Endodermal cell (in vitro differentiated cells): ENCODE data around the gene USH1G. TPM values are rescaled to one million over a fixed set of nuclear protein-coding genes. Genes with fewer than 3 reads are reported as not detected.

Experiments
- DNase-seq: peaks from one replicate; pipeline ENCODE4 v3.0.0-alpha.2; 2017
- H3K27ac ChIP-seq: 2 replicates; pipeline ENCODE4 v1.5.1; 2013; ENCODE audit warnings: mild to moderate bottlenecking, low read depth, low read length, moderate library complexity
- H3K27me3 ChIP-seq: 2 replicates; pipeline ENCODE4 v1.6.1; 2013; ENCODE audit warnings: mild to moderate bottlenecking, low read length, moderate library complexity; ENCODE audit not compliant: insufficient read depth, control insufficient read depth, poor library complexity, severe bottlenecking
- H3K36me3 ChIP-seq: 2 replicates; pipeline ENCODE4 v1.7.0; 2013; ENCODE audit warnings: mild to moderate bottlenecking, low read length, moderate library complexity; ENCODE audit not compliant: control insufficient read depth, insufficient read depth
- H3K4me1 ChIP-seq: one replicate; pipeline ENCODE4 v1.7.0; 2013; ENCODE audit warnings: low read length; ENCODE audit not compliant: control insufficient read depth, insufficient read depth
- H3K4me3 ChIP-seq: 2 replicates; pipeline ENCODE4 v1.5.1; 2013; ENCODE audit warnings: mild to moderate bottlenecking, low read length, moderate library complexity
- H3K9ac ChIP-seq: 2 replicates; pipeline ENCODE4 v1.6.1; 2013; ENCODE audit warnings: mild to moderate bottlenecking, low read length, moderate library complexity; ENCODE audit not compliant: poor library complexity, severe bottlenecking; ENCODE audit errors: extremely low read depth
- H3K9me3 ChIP-seq: 2 replicates; pipeline ENCODE4 v1.6.1; 2013; ENCODE audit warnings: mild to moderate bottlenecking, low read length, moderate library complexity; ENCODE audit not compliant: control insufficient read depth
- H3K27ac Mint-ChIP-seq: 2 replicates; pipeline ENCODE4 v1.8.0; 2020; ENCODE audit warnings: mixed read lengths
- H3K27me3 Mint-ChIP-seq: 2 replicates; pipeline ENCODE4 v1.8.0; 2021; ENCODE audit warnings: mild to moderate bottlenecking, mixed read lengths; ENCODE audit not compliant: insufficient read depth
- H3K36me3 Mint-ChIP-seq: 2 replicates; pipeline ENCODE4 v1.8.0; 2020; ENCODE audit warnings: low read depth, mixed read lengths
- H3K4me1 Mint-ChIP-seq: 2 replicates; pipeline ENCODE4 v1.8.0; 2020; ENCODE audit warnings: mixed read lengths
- H3K4me3 Mint-ChIP-seq: 2 replicates; pipeline ENCODE4 v1.8.0; 2020; ENCODE audit warnings: mild to moderate bottlenecking, moderate library complexity, mixed read lengths
- H3K9me3 Mint-ChIP-seq: 2 replicates; pipeline ENCODE4 v1.8.0; 2020; ENCODE audit warnings: mild to moderate bottlenecking, mixed read lengths
- WGBS, 2 experiments: methylation state at CpG; one replicate each; pipeline versions ENCODE4 v1.1.5 to v1.1.7; 2013; ENCODE audit warnings: missing lambda C conversion rate in 2 of 2, mixed read lengths in 1 of 2; ENCODE audit not compliant: insufficient coverage in 1 of 2, insufficient read length in 1 of 2; 5-methylcytosine and 5-hydroxymethylcytosine counted together
- total RNA-seq, 2 donors: library from RNA; stranded (reverse); fragmentation: NEBNext Ultra II Directional in 1 of 2; extraction: Animal tissue kit (Norgen Biotek cat#: 25700) in 1 of 2; gene quantifications; 2 replicates in 1 of 2; 3 replicates in 1 of 2; pipeline ENCODE4 v1.2.1, GENCODE V29; 2021
- TF ChIP-seq, protein P1 (sequence below): fragments of 200-600 bp; sonication (generic); conservative IDR thresholded peaks from 2 replicates; pipeline ENCODE4 v1.5.0; 2021; ENCODE audit warnings: antibody characterized with exemption, mild to moderate bottlenecking

Gene USH1G
- total RNA-seq, 2 donors from 2014 or later: 0.11 to 0.13 TPM

DNA sequence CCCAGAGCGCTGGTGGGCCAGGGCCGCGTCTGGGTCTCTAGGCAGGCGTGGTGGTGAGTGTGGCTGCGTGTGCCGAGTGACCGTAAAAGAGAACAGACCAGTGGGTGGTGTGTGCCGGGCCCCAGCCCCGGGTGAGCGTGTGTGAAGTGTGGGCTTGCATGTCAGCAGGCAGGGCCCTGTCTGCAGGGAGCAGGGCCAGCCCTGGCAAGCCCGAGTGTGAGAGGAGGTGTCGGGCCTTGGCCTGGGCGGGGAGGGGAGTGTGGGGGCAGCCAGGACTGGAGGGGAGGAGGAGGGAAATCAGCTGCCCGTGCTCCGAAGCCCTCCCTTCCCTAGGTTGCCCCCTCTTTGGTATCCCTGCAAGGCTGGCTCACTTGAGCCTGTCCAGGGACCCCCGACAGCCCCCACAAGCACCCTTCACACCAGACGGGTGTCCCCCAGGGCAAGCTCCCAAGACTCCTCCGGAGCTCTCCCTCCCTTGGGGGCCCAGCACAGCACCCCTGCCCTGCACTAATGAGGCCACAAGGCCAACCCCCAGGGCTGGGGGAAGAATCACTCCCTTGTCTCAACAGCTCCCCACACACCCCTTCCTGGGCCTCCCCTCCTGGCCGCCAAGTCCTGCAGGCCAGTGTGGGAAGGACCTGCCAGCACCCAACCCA, 1.9 kb downstream of the USH1G start:
- Mint-ChIP-seq H3K4me3 (no peak overlapping the region), H3K36me3 (no peaks in the 10 kb centered on the region), H3K27ac (no peak overlapping the region), H3K4me1 (peaks cover 2% of the 10 kb centered on the region), H3K9me3 (no peaks in the 10 kb centered on the region), H3K27me3 (peaks cover 64% of the 10 kb centered on the region)
- Histone ChIP-seq H3K4me3 (no peak overlapping the region), H3K27me3 (peaks cover 48% of the 10 kb centered on the region), H3K9ac (no peak overlapping the region), H3K4me1 (no peaks in the 10 kb centered on the region), H3K36me3 (no peaks in the 10 kb centered on the region), H3K9me3 (no peaks in the 10 kb centered on the region), H3K27ac (no peak overlapping the region)
- WGBS, 2 experiments: 86 to 100% methylated on average over 1 to 19 of the region's 19 CpGs
- peak; percentile 80 for DNase-seq
- TF ChIP-seq, protein P1, sequence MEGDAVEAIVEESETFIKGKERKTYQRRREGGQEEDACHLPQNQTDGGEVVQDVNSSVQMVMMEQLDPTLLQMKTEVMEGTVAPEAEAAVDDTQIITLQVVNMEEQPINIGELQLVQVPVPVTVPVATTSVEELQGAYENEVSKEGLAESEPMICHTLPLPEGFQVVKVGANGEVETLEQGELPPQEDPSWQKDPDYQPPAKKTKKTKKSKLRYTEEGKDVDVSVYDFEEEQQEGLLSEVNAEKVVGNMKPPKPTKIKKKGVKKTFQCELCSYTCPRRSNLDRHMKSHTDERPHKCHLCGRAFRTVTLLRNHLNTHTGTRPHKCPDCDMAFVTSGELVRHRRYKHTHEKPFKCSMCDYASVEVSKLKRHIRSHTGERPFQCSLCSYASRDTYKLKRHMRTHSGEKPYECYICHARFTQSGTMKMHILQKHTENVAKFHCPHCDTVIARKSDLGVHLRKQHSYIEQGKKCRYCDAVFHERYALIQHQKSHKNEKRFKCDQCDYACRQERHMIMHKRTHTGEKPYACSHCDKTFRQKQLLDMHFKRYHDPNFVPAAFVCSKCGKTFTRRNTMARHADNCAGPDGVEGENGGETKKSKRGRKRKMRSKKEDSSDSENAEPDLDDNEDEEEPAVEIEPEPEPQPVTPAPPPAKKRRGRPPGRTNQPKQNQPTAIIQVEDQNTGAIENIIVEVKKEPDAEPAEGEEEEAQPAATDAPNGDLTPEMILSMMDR: no peak

DNA sequence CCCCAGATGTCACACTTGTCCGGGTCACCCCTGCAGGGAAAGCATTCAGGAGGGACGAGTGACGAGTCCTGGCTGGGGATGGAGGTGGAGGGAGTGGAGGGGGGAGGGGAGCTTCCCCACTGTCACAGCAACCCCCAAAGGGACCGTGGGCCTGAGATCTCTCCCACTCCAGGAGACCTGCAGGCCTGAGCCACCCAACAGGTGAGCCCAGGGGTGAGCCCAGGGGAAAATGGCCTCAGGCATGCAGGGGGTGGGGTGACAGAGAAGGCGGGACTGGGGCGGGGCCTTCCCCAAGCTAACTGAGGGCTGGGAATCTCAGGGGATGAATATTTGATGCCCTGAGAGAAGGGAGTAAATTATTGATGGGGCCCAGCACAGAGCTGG, 2.4 kb downstream of the USH1G start:
- no peak overlapping the region for H3K9ac ChIP-seq
- no peaks in the 10 kb centered on the region for H3K36me3 ChIP-seq
- H3K27me3 ChIP-seq: peaks cover 42% of the 10 kb centered on the region
- H3K9me3 Mint-ChIP-seq: no peaks in the 10 kb centered on the region
- peaks cover 61% of the 10 kb centered on the region for H3K27me3 Mint-ChIP-seq
- H3K36me3 Mint-ChIP-seq: no peaks in the 10 kb centered on the region
- WGBS, 2 experiments: 79 to 100% methylated on average over 1 to 6 of the region's 6 CpGs
- no peaks in the 10 kb centered on the region for H3K4me1 ChIP-seq
- H3K4me3 ChIP-seq: no peak overlapping the region
- H3K27ac Mint-ChIP-seq: no peak overlapping the region
- H3K9me3 ChIP-seq: no peaks in the 10 kb centered on the region
- no peak overlapping the region for H3K4me3 Mint-ChIP-seq
- TF ChIP-seq, protein P1: no peak
- no peak overlapping the region for H3K27ac ChIP-seq
- no peak for DNase-seq
- peaks cover 2% of the 10 kb centered on the region for H3K4me1 Mint-ChIP-seq

DNA sequence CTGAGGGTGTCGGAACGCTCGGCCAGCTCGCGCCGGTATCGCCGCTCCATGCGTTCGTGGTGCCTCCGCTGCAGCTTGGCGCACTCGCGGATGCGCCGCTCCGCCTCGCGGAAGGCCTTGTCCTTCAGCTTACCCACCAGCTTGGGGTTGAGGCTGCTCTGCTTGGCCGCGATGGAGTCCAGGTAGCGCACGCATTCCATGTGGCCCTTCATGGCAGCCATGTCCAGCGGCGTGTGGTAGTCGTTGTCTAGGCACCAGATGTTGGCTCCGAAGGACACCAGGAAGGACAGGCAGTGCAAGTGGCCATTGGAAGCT, 2.8 kb downstream of the USH1G start:
- Mint-ChIP-seq H3K27ac (no peak overlapping the region), H3K27me3 (peaks cover 57% of the 10 kb centered on the region), H3K4me1 (peaks cover 2% of the 10 kb centered on the region), H3K36me3 (no peaks in the 10 kb centered on the region), H3K9me3 (no peaks in the 10 kb centered on the region), H3K4me3 (no peak overlapping the region)
- H3K9ac ChIP-seq: no peak overlapping the region
- no peak for DNase-seq
- no peaks in the 10 kb centered on the region for H3K9me3 ChIP-seq
- H3K27me3 ChIP-seq: peaks cover 39% of the 10 kb centered on the region
- no peaks in the 10 kb centered on the region for H3K4me1 ChIP-seq
- 95 to 96% methylated on average over 24 to 27 of the region's 27 CpGs for WGBS, 2 experiments
- no peak overlapping the region for H3K27ac ChIP-seq
- TF ChIP-seq, protein P1: no peak
- no peaks in the 10 kb centered on the region for H3K36me3 ChIP-seq
- no peak overlapping the region for H3K4me3 ChIP-seq
